ENCODE results near the gene TBK1.
"Not testable (repeated sequence)": the region's sequence is repeated elsewhere in the genome, so short reads cannot be mapped to it uniquely, and the experiment has no call there.

Gene TBK1

DNA sequence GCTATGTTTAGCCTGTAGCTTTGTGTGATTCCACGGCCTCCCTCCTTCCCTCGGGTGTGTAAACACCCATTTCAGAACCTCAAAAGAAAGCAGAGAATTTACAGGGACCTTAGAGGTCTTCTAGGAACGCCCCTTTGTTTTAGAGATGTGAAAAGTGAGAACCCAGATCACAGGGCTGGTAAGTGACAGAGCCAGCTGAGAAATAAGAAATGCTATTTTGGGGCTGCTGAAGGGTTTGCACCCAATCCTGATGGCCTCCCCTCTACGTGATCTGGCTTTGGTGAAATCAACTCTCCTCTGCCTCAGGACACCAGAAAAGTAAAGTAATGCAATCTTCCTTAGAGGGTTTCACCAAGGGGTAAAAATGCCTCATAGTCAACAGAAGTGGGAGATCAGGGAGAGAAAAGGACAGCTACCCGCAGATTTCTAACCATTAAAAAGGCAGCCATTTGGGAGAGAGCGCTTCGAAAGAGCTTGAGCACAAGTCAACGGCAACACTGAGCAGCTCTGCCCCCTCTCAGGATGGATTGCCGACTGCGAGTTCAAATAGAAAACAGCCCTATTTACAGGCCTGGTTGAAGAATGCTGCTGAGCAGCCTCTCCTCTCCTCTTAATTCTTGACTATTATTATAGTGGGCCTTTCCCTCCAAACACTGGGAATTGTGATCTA, 79.9 kb downstream of the TBK1 start:
- Mint-ChIP-seq H3K4me3 (no peak overlapping the region), H3K27ac (no peak overlapping the region), H3K27me3 (no peaks in the 10 kb centered on the region), H3K9me3 (no peaks in the 10 kb centered on the region), H3K36me3 (ENCODE audit: low read depth) (no peaks in the 10 kb centered on the region), H3K4me1 (no peaks in the 10 kb centered on the region)
- ATAC-seq (no peak), DNase-seq (no peak)

DNA sequence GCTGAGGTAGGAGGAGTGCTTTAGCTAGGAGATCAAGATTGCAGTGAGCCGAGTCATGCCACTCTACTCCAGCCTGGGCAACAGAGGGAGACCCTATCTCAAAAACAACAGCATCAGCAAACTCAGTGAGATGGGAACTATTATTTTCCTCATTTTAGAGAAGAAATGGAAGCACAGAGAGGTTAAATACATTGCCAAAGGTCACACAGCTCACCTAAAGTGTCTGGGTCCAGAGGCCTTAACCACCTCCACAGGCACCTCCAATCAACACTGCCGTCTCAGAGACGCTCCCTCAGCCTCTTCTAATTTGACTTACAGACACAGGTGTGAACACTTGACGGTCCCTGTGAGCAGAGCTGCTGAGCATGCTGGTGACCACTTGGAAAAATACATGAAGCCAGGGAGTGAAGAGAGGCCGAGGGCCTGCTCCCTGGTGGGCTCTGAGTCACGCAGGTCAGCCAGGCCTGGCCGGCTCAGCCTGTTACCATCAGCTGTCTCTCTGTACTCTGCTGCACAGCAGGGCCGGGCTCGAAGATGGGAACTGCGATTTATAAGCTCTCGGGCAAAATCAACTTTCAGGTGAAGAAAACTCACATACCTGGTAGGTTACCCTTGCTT, 80.9 kb downstream of the TBK1 start:
- no peaks in the 10 kb centered on the region for H3K4me1 Mint-ChIP-seq
- H3K9me3 Mint-ChIP-seq = no peaks in the 10 kb centered on the region
- no peak for DNase-seq
- H3K36me3 Mint-ChIP-seq (ENCODE audit: low read depth) = no peaks in the 10 kb centered on the region
- no peak overlapping the region for H3K4me3 Mint-ChIP-seq
- H3K27me3 Mint-ChIP-seq = peaks cover 3% of the 10 kb centered on the region
- no peak for ATAC-seq
- H3K27ac Mint-ChIP-seq = no peak overlapping the region

DNA sequence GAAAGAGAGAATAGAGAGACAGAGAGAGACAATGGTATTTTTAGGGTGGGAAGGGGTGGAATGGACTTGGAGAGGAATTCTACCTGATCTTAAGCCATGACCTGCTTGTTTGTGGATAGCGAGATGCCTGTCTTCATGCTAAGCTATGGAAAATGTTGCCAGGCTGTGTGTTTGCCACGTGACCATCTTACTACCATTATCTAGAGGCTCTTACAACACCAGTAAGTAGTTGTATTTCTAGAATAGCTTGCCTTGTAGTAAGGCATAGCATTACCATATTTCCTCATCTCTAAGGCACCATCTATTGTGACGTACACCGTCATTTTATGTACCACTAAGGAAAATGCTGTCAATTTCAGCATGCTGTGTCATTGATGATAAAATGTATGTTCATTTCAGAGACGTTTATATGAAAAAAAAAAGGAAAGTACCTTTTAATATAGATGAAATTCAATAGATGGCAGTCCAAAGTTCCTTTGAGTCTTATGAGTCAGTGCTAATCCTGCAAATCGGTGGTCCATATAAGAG, 82.8 kb downstream of the TBK1 start:
- Mint-ChIP-seq H3K4me1 (no peaks in the 10 kb centered on the region), H3K4me3 (no peak overlapping the region), H3K36me3 (ENCODE audit: low read depth) (no peaks in the 10 kb centered on the region), H3K27me3 (peaks cover 3% of the 10 kb centered on the region), H3K9me3 (no peaks in the 10 kb centered on the region), H3K27ac (no peak overlapping the region)
- ATAC-seq (no peak), DNase-seq (no peak)

DNA sequence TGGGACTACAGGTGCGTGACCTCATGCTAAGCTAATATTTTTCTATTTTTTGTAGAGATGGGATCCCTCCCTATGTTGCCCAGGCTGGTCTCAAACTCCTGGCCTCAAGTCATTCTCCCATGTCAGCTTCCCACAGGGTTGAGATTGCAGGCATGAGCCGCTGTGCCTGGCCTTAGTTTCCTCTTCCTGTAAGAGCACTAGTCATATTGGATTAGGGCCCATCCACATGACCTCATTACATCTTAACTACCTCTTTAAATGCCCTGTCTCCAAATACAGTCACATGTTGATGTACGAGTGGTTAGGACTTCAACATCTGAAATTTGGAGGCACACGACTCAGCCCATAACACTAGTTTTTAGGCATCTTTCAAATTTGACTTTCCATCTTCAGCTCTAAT, 86.2 kb downstream of the TBK1 start:
- no peak overlapping the region for H3K4me3 Mint-ChIP-seq
- no peaks in the 10 kb centered on the region for H3K9me3 Mint-ChIP-seq
- H3K36me3 Mint-ChIP-seq (ENCODE audit: low read depth) = no peaks in the 10 kb centered on the region
- H3K27me3 Mint-ChIP-seq = peaks cover 7% of the 10 kb centered on the region
- H3K4me1 Mint-ChIP-seq = no peaks in the 10 kb centered on the region
- no peak overlapping the region for H3K27ac Mint-ChIP-seq
- no peak for DNase-seq
- no peak for ATAC-seq

DNA sequence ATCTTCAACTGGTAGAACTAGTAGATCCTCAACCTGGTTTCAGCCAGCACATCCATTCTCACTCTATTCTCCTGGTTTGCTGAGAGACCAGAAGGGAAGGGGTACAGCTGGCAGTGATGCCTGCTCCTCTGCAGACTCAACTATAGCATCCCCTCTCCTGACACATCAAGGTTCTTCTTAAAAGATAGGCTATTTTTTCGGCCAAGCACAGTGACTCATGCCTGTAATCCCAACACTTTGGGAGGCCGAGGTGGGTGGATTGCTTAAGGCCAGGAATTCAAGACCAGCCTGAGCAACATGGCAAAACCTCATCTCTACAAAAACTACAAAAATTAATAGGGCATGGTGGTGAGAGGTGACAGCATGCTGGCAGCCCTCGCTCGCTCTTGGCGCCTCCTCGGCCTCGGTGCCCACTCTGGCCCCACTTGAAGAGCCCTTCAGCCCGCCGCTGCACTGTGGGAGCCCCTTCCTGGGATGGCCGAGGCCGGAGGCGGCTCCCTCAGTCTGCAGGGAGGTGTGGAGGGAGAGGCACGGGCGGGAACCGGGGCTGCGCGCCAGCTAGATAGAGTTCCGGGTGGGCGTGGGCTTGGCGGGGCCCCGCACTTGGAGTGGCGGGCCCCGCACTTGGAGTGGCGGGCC, 90.6 kb downstream of the TBK1 start:
- H3K4me3 Mint-ChIP-seq; H3K27ac Mint-ChIP-seq; DNase-seq; H3K9me3 Mint-ChIP-seq; H3K4me1 Mint-ChIP-seq; ATAC-seq; H3K27me3 Mint-ChIP-seq; H3K36me3 Mint-ChIP-seq (ENCODE audit: low read depth): not testable (repeated sequence)

DNA sequence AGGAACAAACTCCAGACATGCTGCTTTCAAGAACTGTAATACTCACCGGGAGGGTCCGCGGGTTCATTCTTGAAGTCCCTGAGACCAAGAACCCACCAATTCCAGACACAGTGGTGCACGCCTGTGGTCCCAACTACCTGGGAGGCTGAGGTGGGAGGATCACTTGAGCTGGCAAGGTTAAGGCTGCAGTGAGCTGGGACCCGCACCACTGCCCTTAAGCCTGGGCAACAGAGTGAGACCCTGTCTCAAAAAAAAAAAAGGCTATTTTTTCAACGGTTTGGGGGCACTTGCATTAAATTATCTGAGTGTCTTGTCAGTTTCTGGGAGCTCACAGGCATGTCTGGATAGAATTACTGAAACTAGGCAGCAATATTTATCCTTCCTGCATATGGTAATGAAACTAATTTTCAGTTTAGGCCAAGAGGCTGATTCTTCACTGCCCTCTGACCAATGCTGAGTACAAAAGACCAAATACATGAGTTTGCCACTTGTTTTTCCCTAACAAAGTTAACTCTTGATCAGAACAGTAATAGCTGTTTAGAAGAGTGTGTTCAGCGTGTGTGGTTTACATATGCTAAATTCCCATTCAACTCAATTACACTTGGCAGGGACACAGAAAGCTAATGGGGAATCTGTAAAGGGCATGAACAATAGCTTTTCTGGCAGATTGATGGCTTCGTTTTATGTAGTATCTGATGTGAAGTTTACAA, 92.6 kb downstream of the TBK1 start:
- H3K4me3 Mint-ChIP-seq = no peak overlapping the region
- H3K4me1 Mint-ChIP-seq = no peaks in the 10 kb centered on the region
- H3K27ac Mint-ChIP-seq = no peak overlapping the region
- H3K36me3 Mint-ChIP-seq (ENCODE audit: low read depth) = no peaks in the 10 kb centered on the region
- H3K9me3 Mint-ChIP-seq = no peaks in the 10 kb centered on the region
- peaks cover 4% of the 10 kb centered on the region for H3K27me3 Mint-ChIP-seq
- DNase-seq (no peak), ATAC-seq (no peak)

DNA sequence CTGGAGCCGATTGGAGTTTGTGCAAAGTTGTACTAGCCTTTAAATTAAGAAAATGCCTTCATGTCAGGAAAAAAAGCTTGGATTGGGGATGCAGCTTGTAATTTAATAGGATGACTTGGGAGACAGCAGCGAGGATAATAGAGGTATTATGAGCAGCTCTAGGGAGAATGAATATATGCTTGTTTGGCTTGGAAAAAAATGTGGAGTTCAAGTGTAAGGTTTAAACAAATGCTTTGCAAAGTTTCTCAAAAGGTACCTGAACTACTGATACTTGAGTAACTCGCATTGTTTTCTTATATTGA, 93.1 kb downstream of the TBK1 start:
- Mint-ChIP-seq H3K9me3 (no peaks in the 10 kb centered on the region), H3K4me1 (peaks cover 2% of the 10 kb centered on the region), H3K36me3 (ENCODE audit: low read depth) (no peaks in the 10 kb centered on the region), H3K27me3 (peaks cover 4% of the 10 kb centered on the region), H3K27ac (no peak overlapping the region), H3K4me3 (no peak overlapping the region)
- DNase-seq = no peak
- no peak for ATAC-seq

DNA sequence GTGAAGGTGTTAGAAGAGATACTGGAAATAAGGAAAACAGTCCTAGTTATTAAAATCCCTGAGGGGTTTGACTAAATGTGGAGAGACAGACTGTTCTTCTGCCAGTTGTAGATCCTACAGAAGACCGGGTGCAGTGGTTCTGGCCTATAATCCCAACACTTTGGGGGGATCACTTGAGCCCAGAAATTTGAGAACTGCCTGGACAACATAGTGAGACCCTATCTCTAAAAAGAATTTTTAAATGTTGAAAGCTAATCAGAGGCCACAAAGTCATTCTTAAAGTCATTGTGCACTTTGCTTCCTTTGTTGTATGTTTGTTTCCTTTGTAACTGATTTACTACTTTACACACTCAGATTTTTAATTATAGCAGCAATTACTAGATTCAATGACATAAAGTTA, 97.2 kb downstream of the TBK1 start:
- peaks cover 2% of the 10 kb centered on the region for H3K4me1 Mint-ChIP-seq
- H3K4me3 Mint-ChIP-seq = no peak overlapping the region
- no peaks in the 10 kb centered on the region for H3K27me3 Mint-ChIP-seq
- no peaks in the 10 kb centered on the region for H3K36me3 Mint-ChIP-seq (ENCODE audit: low read depth)
- DNase-seq = no peak
- H3K27ac Mint-ChIP-seq = no peak overlapping the region
- H3K9me3 Mint-ChIP-seq = no peaks in the 10 kb centered on the region
- ATAC-seq = no peak

DNA sequence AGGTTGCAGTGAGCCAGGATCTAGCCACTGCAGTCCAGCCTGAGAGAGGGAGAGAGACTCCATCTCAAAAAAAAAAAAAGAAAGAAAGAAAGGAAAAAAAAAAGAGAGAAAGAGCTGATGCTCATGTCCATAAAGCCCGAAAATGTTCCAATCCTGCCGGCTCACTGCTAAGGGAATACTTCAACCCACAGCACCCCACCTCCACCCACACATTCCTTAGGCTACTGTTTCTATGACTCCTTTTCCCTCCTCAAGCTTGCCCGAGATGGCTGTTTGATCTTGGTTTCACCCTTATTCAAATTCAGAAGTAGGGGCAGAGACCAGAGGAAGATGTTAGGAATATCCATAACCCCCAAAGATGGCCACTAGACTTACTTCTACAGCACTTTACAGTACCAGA, 98.8 kb downstream of the TBK1 start:
- Mint-ChIP-seq H3K27me3 (no peaks in the 10 kb centered on the region), H3K4me1 (peaks cover 2% of the 10 kb centered on the region), H3K27ac (no peak overlapping the region), H3K36me3 (ENCODE audit: low read depth) (no peaks in the 10 kb centered on the region), H3K9me3 (no peaks in the 10 kb centered on the region), H3K4me3 (no peak overlapping the region)
- ATAC-seq = no peak
- DNase-seq = no peak

DNA sequence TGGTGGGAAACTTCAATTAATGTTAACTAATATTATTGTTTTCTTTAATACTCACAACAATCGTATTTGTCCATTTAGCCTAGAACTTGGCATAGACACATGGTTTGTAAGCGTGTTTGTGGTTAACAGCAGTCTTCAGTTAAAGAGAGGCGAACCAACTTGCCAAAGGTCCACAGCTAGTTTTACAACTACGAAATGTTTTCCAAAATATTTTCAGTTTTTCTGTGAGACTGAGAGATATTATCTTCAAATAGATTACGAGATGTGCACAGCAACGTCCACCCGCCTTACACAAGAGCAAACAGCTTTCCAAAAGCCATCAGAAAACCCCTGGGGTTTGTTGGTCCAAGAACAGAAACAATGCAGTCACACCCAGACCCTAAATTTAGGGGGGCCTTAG, 99.8 kb downstream of the TBK1 start:
- Mint-ChIP-seq H3K4me1 (peaks cover 2% of the 10 kb centered on the region), H3K36me3 (ENCODE audit: low read depth) (no peaks in the 10 kb centered on the region), H3K9me3 (no peaks in the 10 kb centered on the region), H3K27ac (no peak overlapping the region), H3K4me3 (no peak overlapping the region), H3K27me3 (no peaks in the 10 kb centered on the region)
- DNase-seq (no peak), ATAC-seq (no peak)
